ENCODE data around the gene MYCBPAP.

MYCBPAP gene

GRCh38 chr17:50464121-50464520 is 44.1 kb upstream of the MYCBPAP start:
- no peak for TF ChIP-seq CTCF (IDR thresholded peaks at IDR 0.05; ENCODE audit: control insufficient read depth, insufficient read depth, low read depth, low read length, missing control alignments)

GRCh38 chr17:50464736-50465135 is 43.5 kb upstream of the MYCBPAP start:
- TF ChIP-seq CTCF (IDR thresholded peaks at IDR 0.05; ENCODE audit: control insufficient read depth, insufficient read depth, low read depth, low read length, missing control alignments), result no peak
- no peak overlapping the region for H3K4me3 ChIP-seq (ENCODE audit: control insufficient read depth, low read depth, low read length)
- DNase-seq (ENCODE audit: low read depth), result no peak

More at GRCh38 chr17:50464121-50464520, 44.1 kb upstream of the MYCBPAP start:
- no peak for DNase-seq (ENCODE audit: low read depth)
- H3K4me3 ChIP-seq (ENCODE audit: control insufficient read depth, low read depth, low read length), result no peak overlapping the region

GRCh38 chr17:50465171-50465570 is 43.1 kb upstream of the MYCBPAP start:
- H3K4me3 ChIP-seq (ENCODE audit: control insufficient read depth, low read depth, low read length), result no peak overlapping the region
- no peak for TF ChIP-seq CTCF (IDR thresholded peaks at IDR 0.05; ENCODE audit: control insufficient read depth, insufficient read depth, low read depth, low read length, missing control alignments)
- no peak for DNase-seq (ENCODE audit: low read depth)

GRCh38 chr17:50465635-50466034 is 42.6 kb upstream of the MYCBPAP start:
- no peak for TF ChIP-seq CTCF (IDR thresholded peaks at IDR 0.05; ENCODE audit: control insufficient read depth, insufficient read depth, low read depth, low read length, missing control alignments)

GRCh38 chr17:50466371-50467113 is 41.7 kb upstream of the MYCBPAP start:
- H3K4me3 ChIP-seq (ENCODE audit: control insufficient read depth, low read depth, low read length), result no peak overlapping the region
- DNase-seq (ENCODE audit: low read depth), result no peak
- TF ChIP-seq CTCF (IDR thresholded peaks at IDR 0.05; ENCODE audit: control insufficient read depth, insufficient read depth, low read depth, low read length, missing control alignments), result no peak

More at GRCh38 chr17:50465635-50466034, 42.6 kb upstream of the MYCBPAP start:
- no peak overlapping the region for H3K4me3 ChIP-seq (ENCODE audit: control insufficient read depth, low read depth, low read length)
- DNase-seq (ENCODE audit: low read depth), result no peak

- no peak for DNase-seq (ENCODE audit: low read depth)
- no peak for TF ChIP-seq CTCF (IDR thresholded peaks at IDR 0.05; ENCODE audit: control insufficient read depth, insufficient read depth, low read depth, low read length, missing control alignments)
- no peak overlapping the region for H3K4me3 ChIP-seq (ENCODE audit: control insufficient read depth, low read depth, low read length)
Measured at GRCh38 chr17:50467114-50467854, 41.0 kb upstream of the MYCBPAP start.

Data from AG09309 (cell line).